SK-N-SH treated with all-trans-retinoic acid at 6 μM for 48 hours (cell line): ENCODE results near the gene CELF4.

Experiments
- ESRRG ChIP-seq: fragments of 250-450 bp; sonication (Bioruptor Pico); IDR thresholded peaks from 2 replicates; pipeline ENCODE4 v1.6.1; 2021; ENCODE audit warnings: mild to moderate bottlenecking
- POU6F1 ChIP-seq: fragments of 250-450 bp; sonication (Bioruptor Pico); IDR thresholded peaks from 2 replicates; pipeline ENCODE4 v1.8.0; 2021; ENCODE audit warnings: low read depth, mild to moderate bottlenecking, moderate library complexity, borderline replicate concordance
- ZFP30 ChIP-seq: fragments of 450-650 bp; formaldehyde crosslinking; IDR thresholded peaks from 2 replicates; pipeline ENCODE4 v1.5.0; 2022; ENCODE audit warnings: mild to moderate bottlenecking, moderate library complexity

- no peak for TF ChIP-seq POU6F1
- TF ChIP-seq ZFP30: no peak
- TF ChIP-seq ESRRG (CRISPR knock-in tag): no peak
Measured at GRCh38 chr18:37525262-37525585, 40.4 kb downstream of the CELF4 start.
